GM12878 (cell line): ENCODE data around the gene ASB2. TPM values are rescaled to one million over a fixed set of nuclear protein-coding genes. Genes with fewer than 3 reads are reported as not detected.

Experiments
- ATAC-seq: fragments of 200-7000 bp; cut with Tn5 transposase; 3 replicates; pipeline ENCODE4 v1.9.1; 2020; ENCODE audit warnings: mild to moderate bottlenecking, moderate library complexity
- BruUV-seq: library from RNA; stranded (reverse); fragments of 400-500 nt; replicated peaks from 2 replicates; lab custom pipeline; 2021; lab: Mats Ljungman, UMichigan
- CTCF ChIA-PET: fragments of 300-600 bp; sonication (Branson Sonifier 250); formaldehyde crosslinking; extraction: SDS; loops from one replicate; lab custom pipeline; 2021; ENCODE audit warnings: inconsistent platforms; lab: Yijun Ruan, JAX
- POLR2A ChIA-PET: fragments of 350-600 bp; formaldehyde crosslinking; extraction: SDS; loops from one replicate; lab custom pipeline; 2021; ENCODE audit warnings: inconsistent platforms; lab: Charles Lee
- RAD21 ChIA-PET: fragments of 300-600 bp; sonication (Branson Sonifier 250); formaldehyde crosslinking; loops from one replicate; lab custom pipeline; 2023; ENCODE audit warnings: antibody characterized with exemption; ENCODE audit not compliant: unreplicated experiment; lab: Charles Lee
- SMC1A ChIA-PET: fragments of 300-600 bp; sonication (Branson Sonifier 250); formaldehyde crosslinking; loops from one replicate; lab custom pipeline; 2023; ENCODE audit not compliant: unreplicated experiment, uncharacterized antibody; lab: Charles Lee
- DNase-seq: peaks from one replicate; pipeline ENCODE4 v3.0.0-alpha.2; 2011; ENCODE audit warnings: low read depth, low spot score
- FAIRE-seq: peaks from 3 replicates; lab custom pipeline; 2011; peaks lifted over from hg19 to GRCh38; lab: Jason Lieb, UNC
- H2AFZ ChIP-seq: 2 replicates; pipeline ENCODE4 v1.6.0; 2011; ENCODE audit warnings: low read depth, low read length, control low read depth; ENCODE audit not compliant: control insufficient read depth
- H3K27ac ChIP-seq: 2 replicates; pipeline ENCODE4 v1.5.1; 2011; ENCODE audit warnings: control low read depth; ENCODE audit not compliant: control insufficient read depth, insufficient read depth
- H3K27me3 ChIP-seq, 2 experiments: replicated peaks in 1 of 2; 2 replicates each; pipeline versions ENCODE4 v1.6.0 to v1.6.1; 2011; ENCODE audit warnings: low read length in 1 of 2; ENCODE audit not compliant: control insufficient read depth in 2 of 2, insufficient read depth in 2 of 2
- H3K36me3 ChIP-seq, 2 experiments: 2 replicates each; pipeline ENCODE4 v1.5.1; 2011; ENCODE audit warnings: low read length in 1 of 2; ENCODE audit not compliant: control insufficient read depth in 2 of 2, insufficient read depth in 2 of 2
- H3K4me1 ChIP-seq: 2 replicates; pipeline ENCODE4 v1.6.1; 2011; ENCODE audit warnings: mild to moderate bottlenecking, low read length, moderate library complexity, mixed read lengths; ENCODE audit not compliant: control insufficient read depth, insufficient read depth
- H3K4me2 ChIP-seq: 2 replicates; pipeline ENCODE4 v1.6.0; 2011; ENCODE audit warnings: control low read depth; ENCODE audit not compliant: control insufficient read depth, insufficient read depth
- H3K4me3 ChIP-seq: fragments of 200-600 bp; sonication (generic); 2 replicates; pipeline ENCODE4 v1.5.1; 2016
- H3K79me2 ChIP-seq: 2 replicates; pipeline ENCODE4 v1.6.0; 2011; ENCODE audit warnings: low read length; ENCODE audit not compliant: control insufficient read depth, insufficient read depth
- H3K9ac ChIP-seq: 2 replicates; pipeline ENCODE4 v1.8.0; 2011; ENCODE audit warnings: low read length, control low read depth, mixed read lengths; ENCODE audit not compliant: control insufficient read depth, insufficient read depth
- H3K9me3 ChIP-seq: replicated peaks from 3 replicates; pipeline ENCODE4 v1.5.1; 2011; ENCODE audit warnings: mild to moderate bottlenecking, low read length; ENCODE audit not compliant: control insufficient read depth, insufficient read depth
- H4K20me1 ChIP-seq: 2 replicates; pipeline ENCODE4 v1.6.0; 2011; ENCODE audit not compliant: control insufficient read depth, insufficient read depth
- FOS ChIP-seq: IDR thresholded peaks from 3 replicates; pipeline ENCODE4 v1.6.1; 2011; ENCODE audit warnings: borderline replicate concordance; ENCODE audit not compliant: insufficient read length; ENCODE audit errors: extremely low read depth
- HSF1 ChIP-seq: fragments of 150-350 bp; IDR thresholded peaks from 2 replicates; pipeline ENCODE4 v1.6.1; 2014; ENCODE audit warnings: mild to moderate bottlenecking, low read depth, low read length
- IKZF2 ChIP-seq, 2 experiments: fragments of 450-650 bp; IDR thresholded peaks; 2 replicates each; pipeline ENCODE4 v1.6.1; 2017; ENCODE audit warnings: mild to moderate bottlenecking in 2 of 2, moderate library complexity in 2 of 2
- IRF4 ChIP-seq: IDR thresholded peaks from 2 replicates; pipeline ENCODE4 v1.6.1; 2011; ENCODE audit warnings: low read depth, low read length
- MEF2B ChIP-seq: fragments of 450-650 bp; IDR thresholded peaks from 2 replicates; pipeline ENCODE4 v1.6.1; 2018; ENCODE audit warnings: mild to moderate bottlenecking, moderate library complexity; ENCODE audit not compliant: partially characterized antibody, poor library complexity, severe bottlenecking
- SP1 ChIP-seq: IDR thresholded peaks from one replicate; pipeline ENCODE4 v1.6.1; 2011; ENCODE audit warnings: low read depth, low read length
- TBL1XR1 ChIP-seq: IDR thresholded peaks from 2 replicates; pipeline ENCODE4 v1.6.1; 2012; ENCODE audit warnings: low read depth, low read length, improper control_type of control experiment
- WGBS: methylation state at CpG from one replicate; pipeline ENCODE4 v1.1.6; 2016; ENCODE audit warnings: low lambda C conversion rate; ENCODE audit not compliant: insufficient replicate concordance, insufficient coverage; ENCODE audit errors: missing lambda C conversion rate; 5-methylcytosine and 5-hydroxymethylcytosine counted together
- in situ Hi-C: fragments of 300-500 bp; cut with MboI; formaldehyde crosslinking; loops from 9 replicates; pipeline ENCODE4 v1.14.3; 2018; ENCODE audit warnings: mixed read lengths
- intact Hi-C: fragments of 100-400 bp; cut with micrococcal nuclease; formaldehyde crosslinking; loops from one replicate; pipeline ENCODE4 v1.14.2; 2022; ENCODE audit not compliant: unreplicated experiment
- polyA plus RNA-seq, 11 experiments: library from polyadenylated mRNA; depleted of rRNA in 4 of 11; unstranded in 6 of 11; stranded (reverse) in 5 of 11; fragments of >200 nt; fragmentation: Nextera tagmentation in 4 of 11; fragmentation: Illumina TruSeq in 1 of 11; extraction: Ambion mirVana in 4 of 11; extraction: Trizol in 1 of 11; gene quantifications; 1 replicate in 1 of 11; 2 replicates in 10 of 11; pipeline versions ENCODE4 v1.2.1 to v1.2.3, GENCODE V29; 2011 to 2016; ENCODE audit warnings: inconsistent platforms in 2 of 11, missing spikeins in 2 of 11, low read depth in 1 of 11
- total RNA-seq, 4 experiments: library from RNA; depleted of rRNA in 3 of 4; stranded (reverse); fragments of >200 nt in 3 of 4; fragmentation: Illumina TruSeq in 1 of 4; extraction: Trizol in 1 of 4; gene quantifications; 2 replicates each; pipeline versions ENCODE4 v1.2.1 to v1.2.3, GENCODE V29; 2013 to 2021

Gene ASB2
- total and polyA plus RNA-seq, 10 of the 15 experiments (the other 5 are each of a cell fraction or from before 2014, with no cell fraction given): 3.0 to 54.8 (median 33.5) TPM

GRCh38 chr14:93965287-93965821, 11.0 kb downstream of the ASB2 start:
- Histone ChIP-seq H4K20me1 (no peaks in the 10 kb centered on the region), H3K27me3 (no peaks in the 10 kb centered on the region), H3K36me3 (no peaks in the 10 kb centered on the region), H2AFZ (no peak overlapping the region), H3K27ac (no peak overlapping the region), H3K9ac (no peak overlapping the region), H3K79me2 (no peaks in the 10 kb centered on the region), H3K4me1 (peaks cover 98% of the 10 kb centered on the region), H3K9me3 (no peaks in the 10 kb centered on the region; the same call in 1 of the 3 replicates), H3K4me2 (no peak overlapping the region), H3K4me3 (no peak overlapping the region)
- ChIA-PET SMC1A (interaction anchor here (0.7 to 1.6 kb wide), 9 partner anchors 9 to 52 kb away, joined by 3 to 6 read pairs (median 4); partner anchors contain the start of gene CCDC197), RAD21 (interaction anchor here (1.3 to 15.3 kb wide), 4 partner anchors 10 to 35 kb away, joined by 3 to 324 read pairs (median 6); partner anchors contain the start of gene ASB2), CTCF (interaction anchor here (0.6 to 4.1 kb wide), 5 partner anchors 10 to 36 kb away, joined by 3 to 27 read pairs (median 3); partner anchors contain the start of gene ASB2), POLR2A (interaction anchor here (1.0 to 2.0 kb wide), 6 partner anchors 8 to 21 kb away, joined by 3 to 7 read pairs (median 4); no protein-coding TSS in a partner anchor)
- intact Hi-C loops: no loop called here
- TF ChIP-seq TBL1XR1 (no peak), MEF2B (no peak), FOS (no peak), SP1 (no peak), IRF4 (no peak), IKZF2 (IDR thresholded peaks at IDR 0.05) (no peak), HSF1 (no peak)
- in situ Hi-C loops: loop anchor here (25.0 kb wide), 2 partner anchors 1203 to 1697 kb away; no protein-coding TSS in a partner anchor
- 83% methylated on average over 3 of the region's 3 CpGs for WGBS
- DNase-seq (no peak), ATAC-seq (no peak), FAIRE-seq (no peak)
- BruUV-seq: no TSS peak
